ENCODE results near the gene CAND2. TPM values are rescaled to one million over a fixed set of nuclear protein-coding genes. Genes with fewer than 3 reads are reported as not detected.

Gene CAND2
- total and polyA plus RNA-seq, 2 of the 8 experiments (the other 6 are each of a cell fraction or from before 2014, with no cell fraction given): 8.7 TPM

DNA sequence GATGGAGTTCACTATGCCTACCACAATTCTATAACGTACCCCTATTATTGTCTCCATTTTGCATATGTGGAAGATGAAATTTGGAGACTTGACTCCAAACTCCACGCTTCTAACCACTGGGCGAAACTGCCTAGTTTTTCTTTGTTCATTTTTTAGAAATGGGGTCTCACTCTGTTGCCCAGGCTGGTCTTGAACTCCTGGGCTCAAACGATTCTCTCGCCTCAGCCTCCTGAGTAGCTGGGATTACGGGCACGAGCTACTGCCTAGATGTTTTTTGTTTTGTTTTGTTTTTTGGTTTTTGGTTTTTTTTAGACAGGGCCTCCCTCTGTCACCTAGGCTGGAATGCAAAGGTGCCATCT, 45.5 kb downstream of the CAND2 start:
- Histone ChIP-seq H3K9me3 (ENCODE audit: insufficient read depth in 2 of 2, low read depth in 1 of 2, low read length in 1 of 2) (peaks cover 10% of the 10 kb centered on the region in 2 experiments; a peak in 3 of 4 replicates), H4K91ac (replicated peaks; ENCODE audit: insufficient read length, low read length) (no peak overlapping the region), H4K5ac (ENCODE audit: insufficient read length, low read depth, low read length) (no peak overlapping the region), H3K9ac (replicated peaks in 1 of 4; ENCODE audit: extremely low read depth in 1 of 4, low read depth in 3 of 4, low read length in 3 of 4) (no peak overlapping the region), H3K14ac (ENCODE audit: insufficient read length) (no peak overlapping the region), H2BK120ac (replicated peaks; ENCODE audit: low read depth, low read length) (no peak overlapping the region), H2BK15ac (ENCODE audit: low read length) (no peak overlapping the region), H3K79me2 (ENCODE audit: control insufficient read depth in 1 of 2, insufficient read depth in 2 of 2, low read length in 2 of 2) (peaks cover 21 to 44% of the 10 kb centered on the region in 2 experiments), H3K23ac (ENCODE audit: insufficient read length) (no peak overlapping the region), H3K4me2 (ENCODE audit: insufficient read depth in 1 of 2, low read depth in 2 of 2, low read length in 2 of 2) (peak overlapping the region in 1 of 2 experiments; percentile 96; a peak in 1 of 4 replicates), H2BK12ac (ENCODE audit: low read depth, low read length) (no peak overlapping the region), H3K56ac (replicated peaks; ENCODE audit: insufficient read length, low read depth, low read length) (no peak overlapping the region), H4K20me1 (replicated peaks in 1 of 2; ENCODE audit: control insufficient read depth in 1 of 2, insufficient read depth in 2 of 2, low read length in 2 of 2) (peaks cover 17 to 28% of the 10 kb centered on the region in 2 experiments), H3K4ac (replicated peaks; ENCODE audit: insufficient read length, low read depth, low read length) (no peak overlapping the region), H3K27me3 (replicated peaks in 1 of 4; ENCODE audit: control insufficient read depth in 3 of 4, extremely low read depth in 1 of 4, insufficient read depth in 3 of 4, low read length in 3 of 4) (no peaks in the 10 kb centered on the region), H3K23me2 (ENCODE audit: low read depth, low read length) (peaks cover 10% of the 10 kb centered on the region), H2BK5ac (ENCODE audit: low read depth, low read length) (no peak overlapping the region), H3K36me3 (ENCODE audit: control insufficient read depth in 2 of 4, insufficient read depth in 4 of 4, low read length in 3 of 4) (peaks cover 28 to 37% (median 35%) of the 10 kb centered on the region in 4 experiments), H3K79me1 (ENCODE audit: low read depth, low read length) (peaks cover 5% of the 10 kb centered on the region), H3K18ac (ENCODE audit: extremely low read depth, low read length) (no peak overlapping the region), H4K8ac (ENCODE audit: extremely low read depth, insufficient read depth, low read length) (no peak overlapping the region), H3K4me3 (ENCODE audit: extremely low read depth in 1 of 4, insufficient read depth in 2 of 4, low read depth in 3 of 4, low read length in 4 of 4) (peak overlapping the region in 1 of 4 experiments; percentile 90; a peak in 1 of 8 replicates), H3K4me1 (replicated peaks in 1 of 4; ENCODE audit: control insufficient read depth in 3 of 4, insufficient read depth in 4 of 4, low read length in 3 of 4) (peaks cover 5 to 14% (median 10%) of the 10 kb centered on the region in 4 experiments), H2BK20ac (ENCODE audit: low read length) (no peak overlapping the region), H2AFZ (ENCODE audit: low read length) (peak overlapping the region; percentile 22; the same call in 1 of the 2 replicates), H2AK5ac (ENCODE audit: low read depth, low read length) (no peak overlapping the region; the same call in 1 of the 2 replicates), H3K27ac (ENCODE audit: low read depth, low read length) (no peak overlapping the region)
- ChIA-PET POLR2A (ENCODE audit: partially characterized antibody) (interaction anchor here (0.7 to 20.9 kb wide), 27 partner anchors 19 to 579 kb away, joined by 3 to 661 read pairs (median 4); partner anchors contain the start of genes CAND2, IQSEC1, MKRN2 and RAF1), CTCF (ENCODE audit: partially characterized antibody) (interaction anchor here (0.6 to 4.3 kb wide), 25 partner anchors 9 to 74 kb away, joined by 3 to 23 read pairs (median 4); no protein-coding TSS in a partner anchor)
- DNase-seq (ENCODE audit: low read depth in 1 of 2, low spot score in 2 of 2) (no peak), FAIRE-seq (no peak)
- WGBS, 2 experiments (ENCODE audit: extremely low coverage in 1 of 2, insufficient coverage in 1 of 2, insufficient read length in 1 of 2, insufficient replicate concordance in 2 of 2, low coverage in 1 of 2, low lambda C conversion rate in 2 of 2, missing lambda C conversion rate in 1 of 2): 55% methylated on average over 7 of the region's 7 CpGs; no CpG with 5 or more reads in 1 of the 2 experiments
- TF ChIP-seq POU5F1 (IDR thresholded peaks at IDR 0.05; ENCODE audit: low read depth, low read length) (no peak), HDAC2 (IDR thresholded peaks at IDR 0.05; ENCODE audit: borderline replicate concordance in 1 of 2, low read depth in 2 of 2, low read length in 2 of 2) (peak in 1 of 2 experiments; percentile 55; a peak in 1 of 4 replicates), TAF7 (optimal IDR thresholded peaks at IDR 0.05; ENCODE audit: borderline replicate concordance, low read depth, low read length) (no peak), NANOG (IDR thresholded peaks at IDR 0.05; ENCODE audit: insufficient read depth, low read depth, low read length, poor library complexity, severe bottlenecking) (no peak), RNF2 (IDR thresholded peaks at IDR 0.05; ENCODE audit: borderline replicate concordance, low read depth, low read length, missing control alignments, poor library complexity, severe bottlenecking) (no peak), CREB1 (IDR thresholded peaks at IDR 0.05) (no peak), ZNF274 (IDR thresholded peaks at IDR 0.05; ENCODE audit: borderline replicate concordance, extremely low read depth, low read length) (no peak), KDM1A (IDR thresholded peaks at IDR 0.05; ENCODE audit: borderline replicate concordance, low read length) (peak; percentile 96)
- TF ChIP-seq, protein P1, sequence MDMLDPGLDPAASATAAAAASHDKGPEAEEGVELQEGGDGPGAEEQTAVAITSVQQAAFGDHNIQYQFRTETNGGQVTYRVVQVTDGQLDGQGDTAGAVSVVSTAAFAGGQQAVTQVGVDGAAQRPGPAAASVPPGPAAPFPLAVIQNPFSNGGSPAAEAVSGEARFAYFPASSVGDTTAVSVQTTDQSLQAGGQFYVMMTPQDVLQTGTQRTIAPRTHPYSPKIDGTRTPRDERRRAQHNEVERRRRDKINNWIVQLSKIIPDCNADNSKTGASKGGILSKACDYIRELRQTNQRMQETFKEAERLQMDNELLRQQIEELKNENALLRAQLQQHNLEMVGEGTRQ (IDR thresholded peaks at IDR 0.05; ENCODE audit: low read length): no peak

Data from H1 (cell line).